GM19324 (cell line): Measurements from ENCODE around the gene CARMIL3.
A peak's percentile ranks its signal among the peaks of the same experiment; 100 is the strongest.
"Not testable (repeated sequence)": the region's sequence is repeated elsewhere in the genome, so short reads cannot be mapped to it uniquely, and the experiment has no call there.

ENCODE experiments used
- ATAC-seq: cut with Tn5 transposase; IDR thresholded peaks from one replicate; pipeline ENCODE4 v1.9.1; 2021; ENCODE audit warnings: mild to moderate bottlenecking, moderate library complexity; ENCODE audit not compliant: unreplicated experiment, low FRiP score

CARMIL3 gene

DNA sequence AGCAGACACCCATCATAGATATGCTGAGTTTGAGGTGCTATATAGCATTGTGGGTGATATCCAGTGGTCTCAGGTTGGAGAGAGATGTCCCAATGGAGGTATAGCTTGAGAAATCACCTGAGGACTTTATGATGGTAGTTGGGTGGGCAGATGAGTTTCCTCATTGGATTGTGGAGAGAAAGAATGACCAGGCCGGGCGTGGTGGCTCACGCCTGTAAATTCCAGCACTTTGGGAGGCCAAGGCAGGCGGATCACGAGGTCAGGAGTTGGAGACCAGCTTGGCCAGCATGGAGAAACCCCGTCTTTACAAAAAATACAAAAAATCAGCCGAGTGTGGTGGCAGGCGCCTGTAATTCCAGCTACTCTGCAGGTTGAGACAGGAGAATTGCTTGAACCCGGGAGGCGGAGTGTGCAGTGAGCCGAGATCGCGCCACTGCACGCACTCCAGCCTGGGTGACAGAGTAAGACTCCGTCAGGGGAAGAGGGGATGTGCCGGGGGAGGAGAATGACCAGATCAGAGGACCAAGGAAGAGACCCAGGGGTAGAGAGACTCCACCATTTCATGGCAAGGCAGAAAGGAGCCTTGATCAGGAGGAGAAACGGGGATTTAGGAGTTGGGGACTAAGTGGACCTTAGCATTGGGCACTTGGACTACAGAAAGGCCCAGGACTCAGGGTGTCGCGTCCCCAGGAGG, 41.5 kb downstream of the CARMIL3 start:
- ATAC-seq: no peak

GRCh38 chr14:24093901-24094840, 42.4 kb downstream of the CARMIL3 start, which contains the start of gene PCK2:
Gene PCK2, plus strand, starts transcription at chr14:24094311. Its CDS starts 95 bp downstream, at chr14:24094406.
- peak; percentile 59 for ATAC-seq

- ATAC-seq: no peak
Observed at GRCh38 chr14:24094841-24095270, 43.0 kb downstream of the CARMIL3 start.

DNA sequence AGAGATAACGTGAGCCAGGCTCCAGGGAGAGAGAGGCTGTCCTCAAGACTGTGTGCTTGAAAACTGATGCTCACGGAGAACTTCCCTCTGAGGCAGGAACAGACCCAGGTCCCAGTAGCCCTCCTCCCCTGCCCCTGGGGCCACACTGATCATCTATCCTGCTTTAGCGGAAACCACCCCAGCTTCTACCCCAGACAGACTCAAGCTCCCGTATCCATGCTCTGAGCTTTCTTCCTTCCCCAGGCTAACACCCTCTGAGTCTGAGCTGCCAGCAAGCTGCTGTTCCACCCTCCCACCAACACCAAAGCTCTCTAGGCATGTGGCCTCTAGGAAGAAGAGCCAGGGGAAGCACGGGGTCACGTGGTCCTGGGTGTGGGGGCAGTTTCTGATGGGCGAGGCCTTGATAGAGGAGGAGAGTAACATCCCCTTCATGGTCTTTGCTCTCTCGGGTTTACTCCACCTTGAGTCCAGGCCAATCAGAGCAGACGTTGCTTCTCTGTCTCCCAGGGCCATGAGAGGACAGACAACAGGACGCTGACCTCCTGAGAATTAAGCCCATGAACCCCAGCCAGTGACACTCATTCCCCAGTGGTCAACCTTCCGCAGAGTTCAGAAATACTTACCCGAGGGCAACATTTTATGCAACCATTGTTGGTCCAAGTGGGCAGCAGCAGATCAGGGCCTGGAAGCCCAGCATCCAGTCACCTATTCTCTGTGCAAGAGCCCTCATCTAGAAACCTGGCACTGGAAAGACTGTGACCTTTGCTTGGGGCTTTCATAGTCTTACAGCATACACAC, 43.7 kb downstream of the CARMIL3 start:
- ATAC-seq: peak; percentile 43

DNA sequence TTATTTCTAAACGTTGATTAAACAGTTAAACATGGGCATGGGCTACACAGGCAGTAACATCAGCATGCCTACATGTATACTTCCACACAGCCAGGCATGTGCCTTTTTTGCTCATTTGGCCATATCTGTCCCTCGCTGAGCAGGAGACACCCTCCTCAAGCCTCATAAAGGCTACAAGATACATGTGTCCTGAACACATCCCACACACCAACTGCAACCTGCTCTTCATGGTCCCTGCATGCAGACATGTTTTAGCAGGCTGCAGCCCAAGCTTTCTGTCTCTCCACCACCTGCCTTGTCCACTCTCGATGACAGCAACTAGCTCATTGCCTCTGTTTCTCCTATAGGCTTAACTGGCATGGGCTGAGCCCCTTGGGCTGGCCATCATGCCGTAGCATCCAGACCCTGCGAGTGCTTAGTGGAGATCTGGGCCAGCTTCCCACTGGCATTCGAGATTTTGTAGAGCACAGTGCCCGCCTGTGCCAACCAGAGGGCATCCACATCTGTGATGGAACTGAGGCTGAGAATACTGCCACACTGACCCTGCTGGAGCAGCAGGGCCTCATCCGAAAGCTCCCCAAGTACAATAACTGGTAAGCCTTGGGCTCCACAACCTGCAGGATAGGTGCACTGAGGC, 44.9 kb downstream of the CARMIL3 start:
- no peak for ATAC-seq

- ATAC-seq: no peak
Observed at GRCh38 chr14:24098229-24098926, 46.6 kb downstream of the CARMIL3 start.

DNA sequence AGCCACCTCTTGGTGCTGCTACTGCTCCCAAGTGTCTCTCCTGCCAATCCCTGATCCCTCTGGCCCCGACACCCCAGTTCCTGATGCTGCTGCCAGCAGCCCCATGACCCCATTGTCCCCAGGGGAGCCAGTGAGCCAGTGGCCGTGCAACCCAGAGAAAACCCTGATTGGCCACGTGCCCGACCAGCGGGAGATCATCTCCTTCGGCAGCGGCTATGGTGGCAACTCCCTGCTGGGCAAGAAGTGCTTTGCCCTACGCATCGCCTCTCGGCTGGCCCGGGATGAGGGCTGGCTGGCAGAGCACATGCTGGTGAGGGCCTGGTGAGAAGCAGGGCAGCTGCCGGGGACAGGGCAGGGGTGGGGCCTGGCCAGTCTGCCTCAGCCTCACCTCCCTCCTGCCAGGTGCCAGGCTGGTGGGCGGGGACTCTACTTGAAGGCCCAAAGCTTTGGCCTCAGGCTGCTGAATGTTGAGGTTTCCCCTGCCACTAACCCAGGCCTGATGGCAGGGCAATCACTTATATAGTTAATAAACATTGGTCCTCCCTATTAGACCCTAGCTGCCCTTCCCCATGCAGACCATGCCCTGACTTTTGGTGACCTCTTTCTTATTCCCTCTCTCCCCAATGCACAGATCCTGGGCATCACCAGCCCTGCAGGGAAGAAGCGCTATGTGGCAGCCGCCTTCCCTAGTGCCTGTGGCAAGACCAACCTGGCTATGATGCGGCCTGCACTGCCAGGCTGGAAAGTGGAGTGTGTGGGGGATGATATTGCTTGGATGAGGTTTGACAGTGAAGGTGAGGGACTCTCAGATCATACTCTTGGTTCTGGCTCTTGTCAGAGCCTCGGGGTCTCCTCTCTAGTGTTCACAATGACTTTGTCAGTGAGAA, 47.4 kb downstream of the CARMIL3 start:
- ATAC-seq: no peak

DNA sequence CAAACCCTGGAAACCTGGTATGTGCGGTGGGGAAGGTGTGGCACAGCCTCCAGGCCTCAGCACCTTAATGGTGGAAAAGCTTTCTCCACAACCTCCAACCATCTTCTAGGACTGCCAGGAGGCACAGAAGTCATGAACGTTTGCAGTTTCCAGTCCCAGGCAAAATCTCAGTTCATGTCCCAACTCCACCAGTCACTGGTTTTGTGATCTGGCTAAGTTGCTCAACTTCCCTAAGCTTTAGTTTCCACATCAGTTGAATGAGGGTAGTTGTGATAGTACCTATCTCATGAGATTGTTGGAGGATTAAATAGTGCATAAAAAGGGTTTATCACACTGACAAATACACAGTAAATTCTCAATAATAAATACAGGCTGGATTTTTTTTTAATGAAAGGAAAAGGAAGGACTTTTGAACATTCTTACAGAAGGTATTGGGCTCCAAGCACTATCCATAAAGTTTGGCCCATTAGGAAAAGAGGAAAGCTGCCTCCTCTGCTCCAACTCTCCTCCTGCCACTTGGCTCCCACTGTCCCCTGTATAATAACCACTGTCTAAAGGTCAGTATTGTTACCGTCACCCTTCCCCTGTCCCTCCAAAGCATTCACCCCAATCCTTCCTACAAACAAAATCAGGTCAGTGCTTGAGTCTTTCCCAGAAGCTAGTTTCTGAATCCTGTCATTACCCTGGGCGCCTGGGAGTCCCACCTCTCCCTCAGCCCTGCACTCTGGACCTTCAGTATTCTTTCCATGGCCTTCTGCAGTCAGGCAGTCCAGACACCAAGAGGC, 48.6 kb downstream of the CARMIL3 start:
- ATAC-seq: no peak

GRCh38 chr14:24100982-24101494, 49.2 kb downstream of the CARMIL3 start:
- no peak for ATAC-seq

DNA sequence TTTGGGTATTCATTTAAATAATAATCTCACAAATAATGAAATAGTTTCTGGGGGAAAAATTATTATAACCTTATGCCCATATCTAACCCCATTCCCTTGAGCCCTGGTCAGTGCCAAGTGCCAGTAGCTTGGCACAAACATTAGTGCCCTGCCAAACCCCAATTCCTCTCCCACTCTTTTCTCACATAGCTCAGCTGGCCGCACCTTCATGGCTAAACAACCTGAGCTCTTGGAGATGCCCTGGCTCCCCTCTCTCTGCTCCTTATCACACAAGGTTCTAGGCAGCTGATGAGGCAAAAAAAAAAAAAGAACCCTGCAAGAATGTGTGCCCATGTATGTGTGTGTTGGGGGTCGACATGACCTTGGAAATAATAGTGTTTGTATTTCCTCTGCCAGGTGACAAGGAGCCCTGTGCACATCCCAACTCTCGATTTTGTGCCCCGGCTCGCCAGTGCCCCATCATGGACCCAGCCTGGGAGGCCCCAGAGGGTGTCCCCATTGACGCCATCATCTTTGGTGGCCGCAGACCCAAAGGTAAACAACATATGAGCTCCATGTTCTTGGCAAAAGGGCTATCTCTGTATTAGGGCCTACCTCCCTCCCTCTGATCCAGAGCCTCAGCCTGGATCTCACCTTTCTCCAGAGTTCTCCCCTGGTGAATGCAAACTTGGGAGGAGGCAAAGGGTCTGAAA, 50.7 kb downstream of the CARMIL3 start:
- ATAC-seq: no peak

- ATAC-seq: no peak
Observed at GRCh38 chr14:24103451-24103850, 51.6 kb downstream of the CARMIL3 start.

DNA sequence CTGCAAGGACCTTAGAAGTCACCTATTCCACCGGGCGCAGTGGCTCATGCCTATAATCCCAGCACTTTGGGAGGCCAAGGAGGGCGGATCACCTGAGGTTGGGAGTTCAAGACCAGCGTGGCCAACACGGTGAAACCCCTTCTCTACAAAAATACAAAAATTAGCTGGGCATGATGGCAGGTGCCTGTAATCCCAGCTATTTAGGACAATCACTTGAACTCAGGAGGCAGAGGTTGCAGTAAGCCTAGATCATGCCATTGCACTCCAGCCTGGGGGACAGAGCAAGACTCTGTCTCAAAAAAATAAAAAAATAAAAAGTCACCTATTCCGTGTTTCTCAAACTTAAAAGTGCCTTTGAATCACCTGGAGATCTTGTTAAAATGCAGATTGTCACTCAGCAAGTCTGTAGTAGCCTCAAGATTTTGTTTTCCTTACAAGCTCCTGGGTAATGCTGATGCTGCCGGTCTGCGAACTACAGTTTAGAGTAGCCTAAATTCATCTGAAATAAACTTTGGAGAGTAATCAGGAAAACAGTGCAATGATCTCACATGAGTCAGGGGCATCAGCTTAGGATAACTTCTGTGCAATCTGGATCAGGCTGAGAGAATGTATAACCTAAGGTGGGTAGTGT, 53.9 kb downstream of the CARMIL3 start:
- ATAC-seq: not testable (repeated sequence)

DNA sequence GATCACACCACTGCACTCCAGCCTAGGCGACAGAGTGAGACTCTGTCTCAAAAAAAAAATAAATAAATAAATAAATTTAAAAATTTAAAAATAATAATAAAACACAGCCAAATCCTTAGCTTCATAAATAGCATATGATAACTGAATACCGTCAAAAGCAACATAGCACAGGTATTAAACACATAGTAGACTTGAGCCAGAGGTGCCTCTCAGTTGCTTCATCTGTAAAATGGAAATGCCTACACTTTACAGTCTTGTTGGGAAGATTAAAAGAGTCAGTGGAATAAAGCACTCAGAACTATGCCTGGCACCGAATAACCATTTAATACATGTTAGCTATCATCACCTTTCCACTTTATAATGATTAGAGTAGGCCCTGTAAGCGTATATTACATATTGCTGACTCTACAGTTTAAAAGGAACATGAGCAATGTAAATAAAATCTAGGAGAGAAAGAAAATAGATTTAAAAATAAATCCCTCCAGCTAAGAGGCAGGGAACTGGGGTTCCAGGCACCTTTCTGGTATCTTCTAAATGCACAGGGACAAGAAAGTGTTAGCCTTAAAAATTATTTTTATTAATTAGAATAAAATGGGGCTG, 55.0 kb downstream of the CARMIL3 start:
- ATAC-seq: no peak

GRCh38 chr14:24108336-24108874, 56.6 kb downstream of the CARMIL3 start:
- ATAC-seq: peak; percentile 26

DNA sequence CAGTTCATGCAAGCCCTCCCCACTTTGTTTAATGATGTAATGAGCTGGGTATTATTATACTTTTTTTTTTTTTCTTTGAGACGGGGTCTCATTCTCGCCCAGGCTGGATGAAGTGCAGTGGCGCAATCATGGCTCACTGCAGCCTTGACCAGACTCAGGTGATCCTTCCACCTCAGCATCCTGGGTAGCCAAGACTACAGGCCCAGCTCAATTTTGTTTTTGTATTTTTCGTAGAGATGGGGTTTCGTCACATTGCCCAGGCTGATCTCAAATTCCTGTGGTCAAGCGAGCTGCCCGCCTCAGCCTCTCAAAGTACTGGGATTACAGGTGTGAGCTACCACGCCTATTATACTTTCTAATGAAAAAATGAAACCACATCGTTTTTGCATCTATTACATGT, 58.3 kb downstream of the CARMIL3 start:
- ATAC-seq: no peak

- ATAC-seq: no peak
Observed at GRCh38 chr14:24110523-24110922, 58.7 kb downstream of the CARMIL3 start.
